Sigmoid colon (tissue), 7 donors: ENCODE data around the gene MCC. TPM values are rescaled to one million over a fixed set of nuclear protein-coding genes. Genes with fewer than 3 reads are reported as not detected.

Experiments used
- DNase-seq: peaks from one replicate; pipeline ENCODE4 v3.0.0-alpha.2; 2019
- H3K27ac ChIP-seq, 4 donors: fragments of 200-600 bp; sonication (generic); one replicate each; pipeline ENCODE4 v1.5.1; 2016 to 2019; ENCODE audit warnings: mild to moderate bottlenecking in 1 of 4
- H3K27me3 ChIP-seq, 3 donors: fragments of 200-600 bp; sonication (generic); one replicate each; pipeline ENCODE4 v1.5.1; 2019; ENCODE audit warnings: mild to moderate bottlenecking in 1 of 3
- H3K36me3 ChIP-seq, 4 donors: fragments of 200-600 bp; sonication (generic); one replicate each; pipeline ENCODE4 v1.5.1; 2016 to 2019
- H3K4me1 ChIP-seq, 4 donors: fragments of 200-600 bp; sonication (generic); one replicate each; pipeline ENCODE4 v1.5.1; 2017 to 2019
- H3K4me3 ChIP-seq, 4 donors: fragments of 200-600 bp; sonication (generic); one replicate each; pipeline ENCODE4 v1.5.1; 2017 to 2019; ENCODE audit warnings: mild to moderate bottlenecking in 2 of 4, moderate library complexity in 1 of 4
- H3K9me3 ChIP-seq, 4 donors: fragments of 200-600 bp in 3 of 4; sonication (generic) in 3 of 4; one replicate each; pipeline versions ENCODE4 v1.5.1 to v1.6.1; 2013 to 2019
- EP300 ChIP-seq, 4 donors: sonication (generic); formaldehyde crosslinking; IDR thresholded peaks; one replicate each; pipeline ENCODE4 v1.6.1; 2017; ENCODE audit warnings: antibody characterized with exemption in 4 of 4
- POLR2A ChIP-seq, 2 donors: fragments of 450-650 bp; IDR thresholded peaks; one replicate each; pipeline ENCODE4 v1.6.1; 2016; ENCODE audit warnings: antibody characterized with exemption in 2 of 2, mild to moderate bottlenecking in 2 of 2, moderate library complexity in 2 of 2
- POLR2AphosphoS5 ChIP-seq, 4 donors: sonication (generic); formaldehyde crosslinking; IDR thresholded peaks; one replicate each; pipeline ENCODE4 v1.6.1; 2017; ENCODE audit warnings: antibody characterized with exemption in 4 of 4
- WGBS, 2 donors: extraction: QIAGEN DNeasy Blood & Tissue Kit; methylation state at CpG; one replicate each; pipeline ENCODE4 v1.1.7; 2013; 5-methylcytosine and 5-hydroxymethylcytosine counted together
- intact Hi-C: fragments of 100-400 bp; cut with DNase I; formaldehyde crosslinking; loops from one replicate; pipeline ENCODE4 v1.15.1; 2023
- polyA plus RNA-seq, 3 donors: library from polyadenylated mRNA; stranded (reverse); fragments of 200-250 nt; gene quantifications; one replicate each; pipeline ENCODE4 v1.2.3, GENCODE V29; 2013
- total RNA-seq, 4 donors: library from RNA; depleted of rRNA; stranded (reverse); fragments of >200 nt; gene quantifications; one replicate each; pipeline ENCODE4 v1.1.0, GENCODE V29; 2016
- TF ChIP-seq, protein P1 (sequence below), 4 experiments: fragments of 450-650 bp in 3 of 4; fragments of 200-600 bp in 1 of 4; IDR thresholded peaks; one replicate each; pipeline ENCODE4 v1.5.1; 2016 to 2019; ENCODE audit warnings: antibody characterized with exemption in 4 of 4, mild to moderate bottlenecking in 3 of 4, moderate library complexity in 2 of 4
- donor health status: healthy with polysubstance abuse.
- donor health status: Bipolar disorder and iron deficiency.
- donor health status: healthy.

Gene MCC
- total and polyA plus RNA-seq, 7 donors = 0.69 to 14.0 (median 9.1) TPM

DNA sequence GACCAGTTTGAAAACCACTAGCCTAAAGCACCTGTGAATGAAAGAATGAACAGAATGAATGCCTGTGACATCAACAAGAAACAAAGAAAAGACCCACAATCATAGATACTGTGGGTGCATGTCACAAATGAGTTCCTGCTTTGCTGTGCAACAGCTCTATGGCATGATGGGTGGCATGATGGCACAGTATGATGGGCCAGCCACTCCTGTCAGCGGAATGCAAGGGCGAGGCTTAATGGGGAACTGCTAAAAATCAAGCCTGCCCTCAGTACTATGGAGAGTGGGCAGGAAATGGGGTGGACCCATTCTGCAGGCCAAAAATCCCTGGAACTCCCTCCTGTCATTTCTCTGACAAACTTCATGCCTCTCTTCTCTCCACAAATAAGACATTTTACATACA, 422.6 kb downstream of the MCC start:
- 95 to 96% methylated on average over 2 of the region's 2 CpGs for WGBS, 2 donors
- Histone ChIP-seq H3K36me3 (peaks cover 0 to 13% (median 1%) of the 10 kb centered on the region in 4 donors), H3K27me3 (no peaks in the 10 kb centered on the region), H3K27ac (no peak overlapping the region), H3K4me3 (no peak overlapping the region), H3K9me3 (no peaks in the 10 kb centered on the region), H3K4me1 (no peaks in the 10 kb centered on the region)
- TF ChIP-seq POLR2A (IDR thresholded peaks at IDR 0.05) (no peak), POLR2AphosphoS5 (IDR thresholded peaks at IDR 0.05) (no peak), EP300 (IDR thresholded peaks at IDR 0.05) (no peak)
- TF ChIP-seq, protein P1, sequence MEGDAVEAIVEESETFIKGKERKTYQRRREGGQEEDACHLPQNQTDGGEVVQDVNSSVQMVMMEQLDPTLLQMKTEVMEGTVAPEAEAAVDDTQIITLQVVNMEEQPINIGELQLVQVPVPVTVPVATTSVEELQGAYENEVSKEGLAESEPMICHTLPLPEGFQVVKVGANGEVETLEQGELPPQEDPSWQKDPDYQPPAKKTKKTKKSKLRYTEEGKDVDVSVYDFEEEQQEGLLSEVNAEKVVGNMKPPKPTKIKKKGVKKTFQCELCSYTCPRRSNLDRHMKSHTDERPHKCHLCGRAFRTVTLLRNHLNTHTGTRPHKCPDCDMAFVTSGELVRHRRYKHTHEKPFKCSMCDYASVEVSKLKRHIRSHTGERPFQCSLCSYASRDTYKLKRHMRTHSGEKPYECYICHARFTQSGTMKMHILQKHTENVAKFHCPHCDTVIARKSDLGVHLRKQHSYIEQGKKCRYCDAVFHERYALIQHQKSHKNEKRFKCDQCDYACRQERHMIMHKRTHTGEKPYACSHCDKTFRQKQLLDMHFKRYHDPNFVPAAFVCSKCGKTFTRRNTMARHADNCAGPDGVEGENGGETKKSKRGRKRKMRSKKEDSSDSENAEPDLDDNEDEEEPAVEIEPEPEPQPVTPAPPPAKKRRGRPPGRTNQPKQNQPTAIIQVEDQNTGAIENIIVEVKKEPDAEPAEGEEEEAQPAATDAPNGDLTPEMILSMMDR (IDR thresholded peaks at IDR 0.05) = no peak
- DNase-seq = no peak
- intact Hi-C loops = no loop called here

DNA sequence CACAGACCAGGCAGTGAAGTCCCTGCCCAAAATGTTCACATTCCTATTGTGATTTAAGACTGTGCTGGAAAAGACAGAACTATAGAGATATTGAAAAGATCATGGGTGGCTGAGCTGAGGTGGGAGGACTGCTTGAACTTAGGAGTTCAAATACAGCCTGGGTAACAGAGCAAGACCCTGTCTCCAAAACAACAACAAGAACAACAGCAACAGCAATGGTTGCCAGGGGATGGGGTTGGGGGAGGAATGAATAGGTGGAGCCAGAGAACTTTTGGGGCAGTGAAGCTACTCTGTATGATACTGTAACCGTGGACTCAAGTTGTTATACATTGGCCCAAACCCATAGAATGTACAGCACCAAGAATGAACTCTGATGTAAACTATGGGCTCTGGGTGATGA, 423.4 kb downstream of the MCC start:
- no peak for TF ChIP-seq POLR2A (IDR thresholded peaks at IDR 0.05)
- no peak for TF ChIP-seq EP300 (IDR thresholded peaks at IDR 0.05)
- TF ChIP-seq, protein P1 (IDR thresholded peaks at IDR 0.05) = no peak
- no peak for TF ChIP-seq POLR2AphosphoS5 (IDR thresholded peaks at IDR 0.05)
- no peak for DNase-seq

DNA sequence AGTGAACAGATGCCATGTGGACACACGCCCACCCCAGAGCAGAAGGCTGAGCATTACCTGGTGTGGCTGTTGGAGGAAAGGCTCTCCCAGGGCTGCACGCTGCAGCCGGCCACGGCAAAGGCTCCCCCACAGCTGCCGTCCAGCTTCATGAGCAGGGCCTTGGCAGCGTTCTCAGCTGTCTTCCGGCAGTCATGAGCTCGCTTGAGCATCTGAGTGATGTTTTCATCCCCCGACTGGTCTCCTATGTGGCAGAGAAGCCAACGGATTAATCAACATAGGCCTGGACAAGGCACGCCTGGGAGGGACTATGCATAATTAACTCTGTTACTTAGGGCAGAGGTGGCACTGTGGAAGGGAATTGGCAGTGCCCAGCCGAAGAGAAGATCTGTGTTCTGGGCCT, 424.3 kb downstream of the MCC start:
- no peak for TF ChIP-seq POLR2AphosphoS5 (IDR thresholded peaks at IDR 0.05)
- TF ChIP-seq POLR2A (IDR thresholded peaks at IDR 0.05) = no peak
- TF ChIP-seq, protein P1 (IDR thresholded peaks at IDR 0.05) = no peak
- no peak for TF ChIP-seq EP300 (IDR thresholded peaks at IDR 0.05)
- no peaks in the 10 kb centered on the region for H3K9me3 ChIP-seq

More for the DNA sequence above, 423.4 kb downstream of the MCC start:
- no peaks in the 10 kb centered on the region for H3K9me3 ChIP-seq
- no peaks in the 10 kb centered on the region for H3K27me3 ChIP-seq
- intact Hi-C loops = no loop called here
- 90 to 93% methylated on average over 1 of the region's 1 CpG for WGBS, 2 donors
- H3K36me3 ChIP-seq = peaks cover 0 to 13% (median 1%) of the 10 kb centered on the region in 4 donors
- no peak overlapping the region for H3K27ac ChIP-seq
- H3K4me1 ChIP-seq = no peaks in the 10 kb centered on the region
- H3K4me3 ChIP-seq = no peak overlapping the region

DNA sequence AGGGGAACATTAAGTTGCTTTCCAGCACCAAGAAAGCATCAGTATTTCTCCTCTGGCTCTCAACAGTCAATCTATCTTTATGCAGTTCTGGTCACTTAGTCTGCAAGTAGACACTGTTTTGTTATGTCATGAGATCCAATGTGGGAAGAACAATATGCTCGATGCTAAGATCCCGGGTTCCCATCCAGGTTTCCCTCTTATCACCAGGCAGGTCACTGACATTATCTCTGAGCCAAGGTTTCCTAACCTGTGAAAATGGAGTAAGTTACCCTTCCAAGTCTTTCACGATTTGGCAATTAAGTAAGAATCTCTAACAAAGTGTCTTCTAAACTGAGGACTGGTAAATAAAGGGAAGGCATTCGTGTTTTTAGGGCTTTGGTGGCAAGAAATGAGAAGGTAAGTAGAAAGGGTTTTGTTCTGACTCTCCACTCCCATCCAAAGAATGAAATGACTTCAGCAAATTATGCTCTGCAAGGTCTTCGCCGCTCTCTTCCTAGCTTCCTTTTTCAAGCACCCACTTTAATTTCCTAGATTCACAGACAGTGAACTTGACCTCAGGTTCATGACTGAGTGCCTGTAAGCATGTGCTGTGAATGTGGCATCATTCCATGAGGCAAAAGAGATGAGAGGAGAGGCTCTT, 425.3 kb downstream of the MCC start:
- H3K27ac ChIP-seq = no peak overlapping the region
- DNase-seq = no peak

More for the DNA sequence above, 424.3 kb downstream of the MCC start:
- peaks cover 0 to 13% (median 1%) of the 10 kb centered on the region in 4 donors for H3K36me3 ChIP-seq
- DNase-seq = no peak
- no peaks in the 10 kb centered on the region for H3K27me3 ChIP-seq
- 82 to 84% methylated on average over 12 of the region's 12 CpGs for WGBS, 2 donors
- no peaks in the 10 kb centered on the region for H3K4me1 ChIP-seq
- intact Hi-C loops = no loop called here
- H3K27ac ChIP-seq = no peak overlapping the region
- H3K4me3 ChIP-seq = no peak overlapping the region

More for the DNA sequence above, 425.3 kb downstream of the MCC start:
- 84 to 87% methylated on average over 6 of the region's 6 CpGs for WGBS, 2 donors
- H3K4me3 ChIP-seq = no peak overlapping the region
- peaks cover 0 to 13% (median 1%) of the 10 kb centered on the region in 4 donors for H3K36me3 ChIP-seq
- H3K4me1 ChIP-seq = no peaks in the 10 kb centered on the region
- intact Hi-C loops = no loop called here
- no peak for TF ChIP-seq POLR2AphosphoS5 (IDR thresholded peaks at IDR 0.05)
- TF ChIP-seq EP300 (IDR thresholded peaks at IDR 0.05) = no peak
- TF ChIP-seq, protein P1 (IDR thresholded peaks at IDR 0.05) = no peak
- no peak for TF ChIP-seq POLR2A (IDR thresholded peaks at IDR 0.05)
- no peaks in the 10 kb centered on the region for H3K9me3 ChIP-seq
- H3K27me3 ChIP-seq = no peaks in the 10 kb centered on the region
